SK-N-SH (cell line): ENCODE data around the gene ZMYM2. TPM values are rescaled to one million over a fixed set of nuclear protein-coding genes. Genes with fewer than 3 reads are reported as not detected.
A peak's percentile ranks its signal among the peaks of the same experiment; 100 is the strongest.

ENCODE experiments used
- CTCF ChIA-PET: fragments of 300-600, 350-600 bp; formaldehyde crosslinking; extraction: SDS; loops from one replicate; lab custom pipeline; 2021; lab: Yijun Ruan, JAX
- POLR2A ChIA-PET: fragments of 350-600 bp; sonication (Branson Sonifier 250); formaldehyde crosslinking; extraction: SDS; loops from one replicate; lab custom pipeline; 2020; ENCODE audit warnings: antibody characterized with exemption, inconsistent platforms; lab: Yijun Ruan, JAX
- DNase-seq: peaks from one replicate; pipeline ENCODE4 v3.0.0; 2012
- H2AFZ ChIP-seq: fragments of 200-600 bp; sonication (generic); 2 replicates; pipeline ENCODE4 v1.8.1; 2016; ENCODE audit warnings: antibody characterized with exemption, mild to moderate bottlenecking, low read depth
- H3F3A ChIP-seq: fragments of 200-600 bp; sonication (generic); replicated peaks from 2 replicates; pipeline ENCODE3; 2016; ENCODE audit warnings: antibody characterized with exemption, mild to moderate bottlenecking; ENCODE audit not compliant: insufficient read depth
- H3K27ac ChIP-seq, 2 experiments: fragments of 200-500 bp in 1 of 2; fragments of 200-600 bp in 1 of 2; sonication (Bioruptor generic) in 1 of 2; sonication (generic), shearing (Covaris generic) in 1 of 2; 2 replicates each; pipeline versions ENCODE4 v1.5.1 to v1.6.1; 2014 to 2016; ENCODE audit warnings: low read depth in 2 of 2, inconsistent platforms in 1 of 2, low read length in 1 of 2, mild to moderate bottlenecking in 1 of 2, mixed read lengths in 1 of 2
- H3K27me3 ChIP-seq: fragments of 200-600 bp; sonication (generic), shearing (Covaris generic); 2 replicates; pipeline ENCODE4 v1.6.1; 2016; ENCODE audit warnings: mixed run types; ENCODE audit not compliant: insufficient read depth
- H3K36me3 ChIP-seq, 2 experiments: fragments of 200-500 bp in 1 of 2; fragments of 200-600 bp in 1 of 2; sonication (Bioruptor generic) in 1 of 2; sonication (generic) in 1 of 2; replicated peaks in 1 of 2; 2 replicates each; pipeline versions ENCODE3 to v1.5.1; 2014 to 2016; ENCODE audit warnings: low read length in 1 of 2, mild to moderate bottlenecking in 1 of 2; ENCODE audit not compliant: insufficient read depth in 2 of 2, control insufficient read depth in 1 of 2
- H3K4me1 ChIP-seq, 2 experiments: fragments of 200-500 bp in 1 of 2; fragments of 200-600 bp in 1 of 2; sonication (Bioruptor generic) in 1 of 2; sonication (generic), shearing (Covaris generic) in 1 of 2; 2 replicates each; pipeline versions ENCODE4 v1.5.1 to v1.6.1; 2014 to 2016; ENCODE audit warnings: low read depth in 1 of 2, low read length in 1 of 2, mixed run types in 1 of 2; ENCODE audit not compliant: insufficient read depth in 2 of 2, control insufficient read depth in 1 of 2
- H3K4me2 ChIP-seq: fragments of 200-600 bp; sonication (generic), shearing (Covaris generic); 2 replicates; pipeline ENCODE4 v1.6.1; 2017; ENCODE audit warnings: mixed run types
- H3K4me3 ChIP-seq, 2 experiments: fragments of 200-500 bp in 1 of 2; fragments of 200-600 bp in 1 of 2; sonication (Bioruptor generic) in 1 of 2; sonication (generic), shearing (Covaris generic) in 1 of 2; 2 replicates each; pipeline versions ENCODE4 v1.5.1 to v1.8.1; 2014 to 2016; ENCODE audit warnings: low read depth in 2 of 2, inconsistent platforms in 1 of 2, low read length in 1 of 2, mild to moderate bottlenecking in 1 of 2, mixed read lengths in 1 of 2, moderate library complexity in 1 of 2
- H3K79me2 ChIP-seq: fragments of 200-600 bp; sonication (generic); 2 replicates; pipeline ENCODE4 v1.8.1; 2017; ENCODE audit warnings: mild to moderate bottlenecking; ENCODE audit not compliant: insufficient read depth
- H3K9ac ChIP-seq: fragments of 200-600 bp; sonication (generic); 2 replicates; pipeline ENCODE4 v1.6.1; 2017; ENCODE audit warnings: mixed run types
- H3K9me2 ChIP-seq: fragments of 200-600 bp; sonication (generic); 2 replicates; pipeline ENCODE4 v1.6.1; 2017; ENCODE audit warnings: mixed run types
- H3K9me3 ChIP-seq: fragments of 200-600 bp; sonication (generic); 2 replicates; pipeline ENCODE4 v1.6.1; 2017; ENCODE audit warnings: mixed run types, mild to moderate bottlenecking, moderate library complexity
- H4K20me1 ChIP-seq: fragments of 200-600 bp; sonication (generic); 2 replicates; pipeline ENCODE4 v1.6.1; 2017; ENCODE audit warnings: mild to moderate bottlenecking, mixed run types; ENCODE audit not compliant: insufficient read depth
- CTCF ChIP-seq: fragments of 200-600 bp; sonication (generic); IDR thresholded peaks from 2 replicates; pipeline ENCODE4 v1.6.1; 2017; ENCODE audit warnings: antibody characterized with exemption, mild to moderate bottlenecking, moderate library complexity
- ELF1 ChIP-seq: IDR thresholded peaks from 2 replicates; pipeline ENCODE4 v1.4.0; 2012
- FOSL2 ChIP-seq: IDR thresholded peaks from 2 replicates; pipeline ENCODE4 v1.4.0; 2012; ENCODE audit warnings: low read depth, mild to moderate bottlenecking, moderate library complexity, borderline replicate concordance
- GATA2 ChIP-seq: sonication (generic); formaldehyde crosslinking; IDR thresholded peaks from 2 replicates; pipeline ENCODE4 v1.5.0; 2020; ENCODE audit warnings: mild to moderate bottlenecking, missing genetic modification reagents
- JUND ChIP-seq: IDR thresholded peaks from 2 replicates; pipeline ENCODE4 v1.4.0; 2012
- MEF2A ChIP-seq: IDR thresholded peaks from 2 replicates; pipeline ENCODE4 v1.4.0; 2012; ENCODE audit warnings: low read depth, borderline replicate concordance
- NFIC ChIP-seq: IDR thresholded peaks from 2 replicates; pipeline ENCODE4 v1.4.0; 2012; ENCODE audit warnings: borderline replicate concordance
- NRF1 ChIP-seq: IDR thresholded peaks from 2 replicates; pipeline ENCODE4 v1.6.1; 2012; ENCODE audit warnings: low read depth, mild to moderate bottlenecking, low read length
- RAD21 ChIP-seq: IDR thresholded peaks from 2 replicates; pipeline ENCODE4 v1.6.1; 2012; ENCODE audit warnings: mild to moderate bottlenecking, low read length
- RXRA ChIP-seq: IDR thresholded peaks from 2 replicates; pipeline ENCODE4 v1.4.0; 2012; ENCODE audit warnings: low read depth, mild to moderate bottlenecking, borderline replicate concordance
- YY1 ChIP-seq: IDR thresholded peaks from 2 replicates; pipeline ENCODE4 v1.4.0; 2012; ENCODE audit warnings: low read depth, mild to moderate bottlenecking
- WGBS: methylation state at CpG from one replicate; pipeline ENCODE4 v1.1.6; 2017; ENCODE audit warnings: low lambda C conversion rate; 5-methylcytosine and 5-hydroxymethylcytosine counted together
- polyA plus RNA-seq, 3 experiments: library from polyadenylated mRNA; depleted of rRNA; stranded (reverse); fragments of >200 nt; gene quantifications; 2 replicates each; pipeline ENCODE4 v1.2.3, GENCODE V29; 2012

Gene ZMYM2
- polyA plus RNA-seq, 1 of the 3 experiments (the other 2 are of a cell fraction) = 11.5 TPM

GRCh38 chr13:20121159-20121525 lies 162.6 kb downstream of the ZMYM2 start (continued):
- TF ChIP-seq CTCF (no peak), NFIC (no peak), JUND (no peak)

GRCh38 chr13:20124303-20124702 lies 165.8 kb downstream of the ZMYM2 start:
- DNase-seq = no peak
- Histone ChIP-seq H3K9me2 (no peaks in the 10 kb centered on the region), H3K79me2 (no peaks in the 10 kb centered on the region), H3K4me2 (no peak overlapping the region), H3K4me1 (peaks cover 0 to 4% of the 10 kb centered on the region in 2 experiments; a peak in 2 of 4 replicates), H3F3A (peaks cover 7% of the 10 kb centered on the region), H3K36me3 (no peaks in the 10 kb centered on the region), H4K20me1 (no peaks in the 10 kb centered on the region), H2AFZ (no peak overlapping the region), H3K9ac (no peak overlapping the region), H3K4me3 (no peak overlapping the region), H3K27ac (no peak overlapping the region), H3K27me3 (peaks cover 11% of the 10 kb centered on the region; the same call in 1 of the 2 replicates), H3K9me3 (no peaks in the 10 kb centered on the region)
- ChIA-PET POLR2A (no interaction called here), CTCF (no interaction called here)
- TF ChIP-seq GATA2 (no peak), NRF1 (no peak), RAD21 (no peak), RXRA (no peak), ELF1 (no peak)
- WGBS = 26% methylated on average over 1 of the region's 1 CpG

- H3K9me3 ChIP-seq = no peaks in the 10 kb centered on the region
- no peak overlapping the region for H3K9ac ChIP-seq
- no peaks in the 10 kb centered on the region for H3K79me2 ChIP-seq
- H3K9me2 ChIP-seq = no peaks in the 10 kb centered on the region
- TF ChIP-seq JUND = 0 out of 2 replicates have a peak, but pooled peaks have one; percentile 5
- no peak for TF ChIP-seq MEF2A
- no peak for TF ChIP-seq YY1
- peak; percentile 22; the same call in 1 of the 2 replicates for TF ChIP-seq NFIC
- TF ChIP-seq FOSL2 = peak; percentile 28; the same call in 1 of the 2 replicates
- no peak for TF ChIP-seq CTCF
- H3K27me3 ChIP-seq = peaks cover 19% of the 10 kb centered on the region; the same call in 1 of the 2 replicates
- peak overlapping the region; percentile 1; the same call in 1 of the 2 replicates for H3K4me2 ChIP-seq
- H3K4me1 ChIP-seq = peaks cover 0 to 4% of the 10 kb centered on the region in 2 experiments; a peak in 2 of 4 replicates
- no peak overlapping the region for H3K4me3 ChIP-seq
- no peaks in the 10 kb centered on the region for H4K20me1 ChIP-seq
- no peaks in the 10 kb centered on the region for H3K36me3 ChIP-seq
- POLR2A ChIA-PET = no interaction called here
- peaks cover 7% of the 10 kb centered on the region for H3F3A ChIP-seq
- DNase-seq = no peak
- CTCF ChIA-PET = interaction anchor here (1.5 kb wide), 1 partner anchor 800 kb away, joined by 3 read pairs; no protein-coding TSS in a partner anchor
- H3K27ac ChIP-seq = peak overlapping the region in 1 of 2 experiments; percentile 10; a peak in 1 of 4 replicates
- 19% methylated on average over 4 of the region's 4 CpGs for WGBS
- H2AFZ ChIP-seq = no peak overlapping the region
Observed at GRCh38 chr13:20125129-20125782, 166.7 kb downstream of the ZMYM2 start.
